GM18526 (cell line): ENCODE data around the gene RAB3IL1.

ENCODE experiments used
- POLR2A ChIP-seq: IDR thresholded peaks from 3 replicates; pipeline ENCODE4 v1.6.1; 2011; ENCODE audit not compliant: insufficient read length; ENCODE audit errors: extremely low read depth

RAB3IL1 gene

DNA sequence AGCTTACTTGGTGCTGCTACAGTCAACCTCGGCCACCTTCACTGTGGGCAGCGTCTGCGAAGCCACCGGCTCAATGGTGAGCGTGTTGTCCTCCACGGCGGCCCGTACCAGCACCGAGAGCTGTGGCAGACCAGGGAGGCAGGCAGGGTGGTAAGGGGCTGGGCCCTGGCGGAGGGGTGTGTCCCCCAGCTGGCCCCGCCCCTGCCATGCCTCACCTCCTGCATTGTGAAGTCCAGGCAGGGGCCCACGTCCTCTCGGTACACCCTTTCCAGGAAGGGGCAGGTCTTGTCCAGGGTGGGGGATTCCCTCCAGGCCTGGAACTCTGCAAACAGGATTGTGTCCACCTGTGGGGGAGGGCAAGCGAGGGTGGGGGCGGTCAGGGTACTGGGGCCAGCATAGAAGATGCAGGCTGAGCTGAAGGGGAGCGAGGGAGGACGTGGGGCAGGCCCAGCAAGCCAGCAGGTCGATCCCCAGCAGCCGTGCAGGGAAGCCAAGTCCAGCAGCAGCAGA lies 12.8 kb downstream of the RAB3IL1 start:
- TF ChIP-seq POLR2A = no peak

GRCh38 chr11:61903845-61904244 lies 13.5 kb downstream of the RAB3IL1 start:
- TF ChIP-seq POLR2A = no peak

- TF ChIP-seq POLR2A = no peak
Observed at GRCh38 chr11:61902313-61902712, 15.1 kb downstream of the RAB3IL1 start.

DNA sequence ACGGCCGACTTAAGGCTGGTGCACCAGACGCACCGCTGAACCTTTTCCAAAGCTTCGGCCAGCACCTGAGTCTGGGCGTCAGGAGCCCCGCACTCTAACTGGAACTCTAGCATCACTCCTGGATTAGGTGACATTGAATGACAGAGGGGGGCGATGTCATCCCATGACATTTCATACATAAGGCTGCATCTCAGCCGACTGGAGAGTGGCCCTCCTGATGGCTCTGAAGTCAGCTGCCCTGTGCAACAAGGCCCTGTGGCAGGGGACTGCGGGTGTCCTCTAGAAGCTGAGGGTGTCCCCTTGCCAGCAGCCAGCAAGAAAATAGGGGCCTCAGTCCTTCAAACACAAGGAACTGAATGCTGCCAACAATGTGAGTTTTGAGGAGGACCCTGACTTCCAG lies 16.0 kb downstream of the RAB3IL1 start:
- TF ChIP-seq POLR2A = no peak

GRCh38 chr11:61900251-61900650 lies 17.1 kb downstream of the RAB3IL1 start:
- TF ChIP-seq POLR2A = no peak

DNA sequence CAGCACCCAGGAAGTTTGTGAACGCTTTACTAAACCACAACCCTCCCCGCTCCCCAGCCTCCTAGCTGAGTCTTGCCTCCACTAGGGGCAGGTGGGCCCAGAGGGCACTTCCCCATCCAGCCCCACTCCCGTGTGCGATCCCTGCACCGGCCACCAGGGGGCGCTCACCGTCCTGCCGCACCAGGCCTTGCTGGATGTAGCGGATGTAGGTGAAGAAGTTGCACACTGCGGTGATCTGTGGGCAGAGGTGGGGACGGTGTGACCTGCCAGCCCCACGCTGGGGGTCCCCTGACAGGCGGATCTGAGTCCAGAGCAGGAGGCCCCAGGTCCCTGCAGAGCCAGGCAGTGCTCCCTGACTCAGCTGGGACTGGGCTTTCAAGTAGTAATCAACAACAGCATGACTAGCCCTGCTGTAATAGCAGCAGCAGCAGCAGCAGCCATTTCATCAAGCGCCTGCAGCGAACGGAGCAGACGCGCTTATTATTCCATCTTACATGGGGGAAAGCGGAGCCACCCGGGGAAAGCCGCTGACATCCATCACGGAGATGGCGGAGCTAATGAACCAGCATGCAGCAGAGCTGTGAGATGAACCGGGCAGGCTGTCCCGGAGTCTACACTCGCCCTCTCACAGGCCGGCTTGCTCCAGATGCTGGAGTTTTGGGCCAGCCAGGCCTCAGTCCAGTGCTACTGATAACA lies 18.1 kb downstream of the RAB3IL1 start:
- no peak for TF ChIP-seq POLR2A

DNA sequence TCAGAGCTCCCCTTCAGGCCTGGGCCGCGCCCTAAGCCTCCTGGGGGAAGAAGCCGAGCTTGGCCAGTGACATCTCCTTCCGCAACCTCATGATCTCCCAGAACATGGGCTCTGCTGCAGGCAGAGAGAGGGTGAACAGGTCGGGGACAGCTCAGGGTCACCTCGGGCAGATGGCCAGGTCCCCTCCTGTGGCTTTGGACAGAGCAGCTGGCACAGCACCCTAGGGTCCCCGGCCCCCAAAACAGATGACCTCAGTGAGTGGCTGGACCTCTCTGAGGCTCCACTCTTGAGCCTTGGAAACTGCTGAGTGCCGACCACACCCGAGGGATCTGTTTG lies 19.2 kb downstream of the RAB3IL1 start:
- no peak for TF ChIP-seq POLR2A

DNA sequence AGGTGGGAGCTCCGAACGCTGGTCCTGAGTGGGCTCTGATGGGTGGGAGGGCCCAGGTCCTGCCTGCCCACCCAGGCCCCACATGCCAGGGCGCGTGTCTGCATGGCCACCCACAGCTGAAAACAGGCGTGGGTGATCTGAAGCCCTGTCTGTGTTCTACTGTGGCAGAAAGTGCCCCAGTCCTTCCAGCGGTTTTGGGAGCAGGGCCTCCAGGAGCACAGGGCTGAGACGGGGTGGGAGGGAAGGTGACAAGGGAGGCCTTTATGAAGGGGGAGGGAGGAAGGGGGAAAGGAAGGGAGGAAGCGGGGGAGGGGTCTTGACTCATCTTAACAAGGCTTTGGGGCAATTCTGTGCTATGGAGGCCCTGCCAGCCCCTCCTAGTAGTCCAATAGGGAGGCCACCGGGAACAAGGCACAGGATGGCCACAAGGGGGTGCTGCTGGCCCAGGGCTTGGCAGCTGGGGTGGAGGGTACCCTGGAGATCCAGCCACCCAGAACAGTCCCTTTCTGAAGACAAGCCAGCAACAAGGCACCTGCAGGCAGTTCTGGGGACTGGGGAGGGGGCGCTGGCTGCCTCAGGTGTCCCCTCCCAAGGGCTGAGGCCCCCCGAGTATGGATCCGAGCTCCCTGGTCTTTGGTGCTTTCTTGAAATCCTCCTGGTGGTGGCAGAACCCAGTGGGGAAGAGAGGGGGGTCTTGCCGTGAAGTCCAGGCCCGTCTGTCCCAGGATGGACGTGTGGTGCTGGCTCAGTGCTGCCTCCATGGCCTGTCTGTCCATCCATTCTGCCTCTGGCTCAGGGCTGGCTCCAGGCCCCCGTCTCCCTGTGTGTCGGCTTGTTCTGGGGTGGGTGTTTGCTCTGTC lies 19.7 kb downstream of the RAB3IL1 start:
- no peak for TF ChIP-seq POLR2A

DNA sequence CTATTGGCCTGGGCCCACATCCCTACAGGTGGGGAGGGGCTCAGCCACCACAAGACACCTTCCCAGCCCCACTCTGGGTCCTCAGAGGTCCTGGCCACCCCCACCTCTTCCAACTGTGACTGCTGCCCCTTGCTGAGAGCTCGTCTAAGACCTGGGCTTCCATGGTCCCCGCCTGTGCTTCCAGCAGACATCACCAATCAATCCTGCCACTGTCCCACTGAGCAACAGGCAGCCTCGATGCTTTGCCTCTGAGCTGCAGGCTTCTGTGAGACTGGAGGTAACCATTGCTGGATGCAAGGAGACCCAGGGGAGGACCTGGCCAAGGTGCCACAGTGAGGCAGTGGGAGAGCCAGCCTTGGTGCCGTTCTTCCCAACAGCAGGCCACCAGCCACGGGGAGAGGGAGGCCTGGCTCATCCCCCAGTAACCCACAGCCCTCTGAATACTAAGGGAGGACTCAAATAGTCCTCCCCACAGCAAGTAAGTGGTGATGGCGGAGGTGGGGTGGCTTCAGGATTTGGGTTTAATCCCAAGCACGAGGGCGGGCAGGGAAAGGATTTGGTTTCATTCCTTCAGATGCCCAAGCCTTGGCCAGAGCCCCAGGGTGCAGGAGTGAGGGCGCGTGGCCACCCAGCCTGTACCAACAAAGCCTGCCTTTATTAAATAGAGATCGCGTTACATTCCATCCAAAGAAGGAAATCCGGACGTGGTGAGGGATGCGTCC lies 20.5 kb downstream of the RAB3IL1 start:
- TF ChIP-seq POLR2A = no peak

- no peak for TF ChIP-seq POLR2A
Observed at GRCh38 chr11:61895718-61896059, 21.7 kb downstream of the RAB3IL1 start.

GRCh38 chr11:61895046-61895717 lies 22.2 kb downstream of the RAB3IL1 start:
- TF ChIP-seq POLR2A = no peak

DNA sequence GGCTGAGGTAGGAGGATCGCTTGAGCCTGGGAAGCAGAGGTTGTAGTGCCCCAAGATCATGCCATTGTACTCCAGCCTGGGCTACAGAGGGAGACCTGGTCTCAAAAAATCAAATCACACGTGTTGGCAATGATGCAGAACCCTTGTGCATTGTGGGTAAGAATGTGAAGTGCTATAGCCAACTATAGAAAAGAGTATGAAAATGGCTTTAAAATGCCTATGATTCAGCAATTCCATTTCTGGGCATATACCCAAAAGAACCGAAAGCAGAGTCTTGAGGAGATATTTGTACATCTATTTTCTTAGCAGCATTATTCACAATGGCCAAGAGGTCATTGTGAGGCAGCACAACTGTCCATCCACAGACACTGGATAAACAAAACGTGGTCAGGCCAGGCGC lies 23.4 kb downstream of the RAB3IL1 start:
- no peak for TF ChIP-seq POLR2A

GRCh38 chr11:61892085-61892370 lies 25.3 kb downstream of the RAB3IL1 start:
- TF ChIP-seq POLR2A = no peak

DNA sequence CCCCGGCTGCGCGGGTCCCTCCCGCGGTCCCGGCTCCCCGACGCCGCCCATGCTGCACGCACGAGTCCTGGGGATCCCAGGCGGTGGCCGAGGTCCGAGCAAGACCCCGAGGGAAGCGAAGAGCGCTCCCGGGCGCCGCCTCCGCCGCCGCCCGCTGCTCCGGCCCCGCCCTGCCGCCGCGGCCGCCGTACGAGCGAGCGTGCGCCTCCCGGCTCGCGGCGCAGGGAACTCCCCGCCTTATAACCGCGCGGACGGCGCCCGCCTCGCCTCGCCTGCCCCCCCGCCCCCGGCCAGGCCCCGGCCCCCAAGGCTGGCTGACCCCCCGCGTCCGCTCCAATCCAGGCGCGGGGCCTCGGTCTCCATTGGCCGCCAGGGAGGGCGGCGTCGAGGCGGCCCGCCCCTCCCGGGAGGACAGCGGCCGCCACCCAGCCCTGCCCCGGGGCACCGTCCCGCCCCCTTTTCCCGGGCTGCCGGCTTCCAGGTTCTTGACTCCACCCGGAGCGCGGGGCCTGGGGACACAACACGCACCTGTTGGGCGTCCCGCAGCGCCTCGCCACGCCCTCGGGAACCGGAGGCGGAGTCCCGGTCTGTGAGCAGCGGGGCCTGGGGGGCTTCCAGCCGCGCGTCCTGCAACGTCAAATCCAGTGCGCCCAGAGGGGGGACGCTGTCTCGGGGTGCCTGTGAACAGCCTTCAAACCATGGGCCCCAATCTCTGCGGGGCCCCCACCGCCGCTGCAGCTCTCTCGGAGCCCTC lies 25.9 kb downstream of the RAB3IL1 start, which contains the start of gene FADS3:
FADS3 (minus strand) TSS at position 215 of the 754 bp plus-strand sequence; CDS start at position 51, 164 bp downstream.
- no peak for TF ChIP-seq POLR2A

- TF ChIP-seq POLR2A = no peak
Observed at GRCh38 chr11:61890529-61891330, 26.6 kb downstream of the RAB3IL1 start.
